Fibroblast of skin of left quadriceps (primary cell): ENCODE measurements around the gene KCNN3.
A peak's percentile ranks its signal among the peaks of the same experiment; 100 is the strongest.
"Not testable (repeated sequence)": the region's sequence is repeated elsewhere in the genome, so short reads cannot be mapped to it uniquely, and the experiment has no call there.

Source experiments
- DNase-seq, 2 experiments: peaks; one replicate each; pipeline ENCODE4 v3.0.0-alpha.2; 2013; ENCODE audit warnings: low read depth in 2 of 2

KCNN3 gene

DNA sequence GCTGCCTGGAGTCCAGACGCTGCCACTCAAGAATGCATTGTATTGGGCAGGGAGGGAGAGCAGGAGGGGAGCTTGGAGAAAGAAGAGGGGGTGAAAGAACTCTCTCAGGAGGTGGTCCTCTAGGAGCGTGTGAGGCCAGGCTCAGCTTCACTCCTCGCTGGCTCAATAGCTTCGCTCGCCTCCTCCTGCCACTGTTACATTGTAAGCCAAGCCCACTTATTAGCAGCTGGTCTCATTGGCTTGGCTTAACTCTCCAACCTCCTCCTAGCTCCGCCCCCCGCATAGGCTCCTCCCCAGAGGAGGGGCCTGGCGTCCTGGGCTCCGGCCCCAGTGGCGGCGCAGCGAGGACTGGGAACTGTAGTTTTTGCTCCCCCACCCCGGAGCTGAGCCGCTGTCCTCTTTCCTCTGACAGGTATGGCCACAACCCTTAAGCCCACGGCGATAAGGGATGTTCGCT lies at the start of gene KCNN3:
TSS of gene KCNN3 (minus strand) at position 167 of the 457 bp plus-strand sequence. CDS start 317 bp downstream, outside the sequence.
- DNase-seq = peak; percentile 76 to 81

DNA sequence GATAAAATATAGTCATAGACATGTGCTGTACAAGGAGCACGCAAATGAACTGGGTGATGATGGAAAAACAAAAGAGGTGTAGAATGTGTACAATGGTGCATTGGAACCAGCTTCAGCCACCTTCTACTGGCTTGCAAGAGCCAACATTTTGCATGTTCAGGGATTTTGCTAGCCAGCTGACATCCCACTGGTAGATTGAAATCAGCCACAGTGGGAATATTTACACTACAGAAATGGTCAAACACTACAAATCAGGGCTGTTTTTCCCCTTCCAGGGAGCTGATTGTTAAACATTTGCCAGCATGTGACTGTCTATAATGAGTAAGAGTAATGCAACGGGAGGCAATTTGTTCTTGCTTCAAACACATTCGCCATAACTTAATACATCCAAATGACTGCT lies 43.2 kb upstream of the KCNN3 start:
- no peak for DNase-seq

DNA sequence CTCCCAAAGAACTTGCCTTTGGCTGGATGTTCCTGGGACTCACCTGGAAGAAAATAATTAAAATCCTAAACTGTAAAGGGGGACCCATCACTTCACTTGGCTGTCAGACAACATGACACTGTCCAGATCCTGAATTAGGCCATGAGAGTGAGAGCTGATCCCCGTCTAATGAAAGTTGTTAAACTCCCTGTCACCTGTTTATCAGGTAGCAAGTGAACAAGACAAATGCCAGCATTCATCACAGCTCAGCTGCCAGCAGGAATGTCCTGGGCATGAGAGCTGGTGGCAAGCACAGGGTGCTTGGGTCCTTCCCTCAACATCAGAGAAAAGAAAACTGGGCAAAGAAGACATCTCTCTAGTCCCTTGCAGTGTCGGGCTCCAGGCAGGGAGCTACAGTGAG lies 42.7 kb upstream of the KCNN3 start:
- DNase-seq = no peak

DNA sequence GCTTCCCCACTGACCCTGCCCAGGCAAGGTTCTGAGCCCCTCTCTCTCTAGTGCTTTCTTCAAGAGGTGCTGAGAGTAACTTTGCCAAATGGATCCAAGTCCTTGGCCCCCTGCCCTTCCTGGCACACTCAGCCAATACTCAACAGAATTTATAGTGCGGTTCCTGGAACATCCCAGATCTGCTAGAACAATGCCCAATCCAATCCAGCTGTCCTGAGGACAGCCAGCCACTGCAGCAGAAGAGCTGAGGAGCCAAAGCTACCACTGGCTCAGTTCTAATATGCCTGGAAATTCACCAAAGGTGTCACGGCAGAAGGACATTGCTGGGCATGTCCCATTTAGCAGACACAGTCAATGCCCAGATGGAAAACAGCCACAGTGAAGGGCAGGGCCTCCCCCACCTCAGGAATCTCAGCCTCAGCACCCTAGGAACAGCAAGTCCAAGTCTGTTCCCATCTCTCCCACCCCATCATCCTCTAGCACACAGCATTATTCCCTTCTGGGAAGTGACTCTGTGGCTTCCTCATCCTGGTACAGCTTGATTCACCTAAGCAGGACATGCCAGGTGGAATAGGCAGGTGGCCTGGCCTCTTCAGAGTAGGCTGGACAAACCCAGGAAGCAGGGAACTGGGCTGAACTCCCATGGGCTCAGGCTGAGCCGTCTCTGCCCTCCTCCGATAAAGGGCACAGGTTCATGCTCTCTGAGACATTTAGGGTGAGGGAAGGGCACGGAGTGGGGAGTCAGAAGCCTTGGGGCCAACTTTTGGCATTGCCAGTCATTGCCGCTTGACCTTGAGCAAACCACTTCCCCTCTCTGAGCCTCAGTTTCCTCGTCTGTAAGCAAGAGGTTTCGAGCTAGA lies 41.8 kb upstream of the KCNN3 start:
- DNase-seq = no peak

DNA sequence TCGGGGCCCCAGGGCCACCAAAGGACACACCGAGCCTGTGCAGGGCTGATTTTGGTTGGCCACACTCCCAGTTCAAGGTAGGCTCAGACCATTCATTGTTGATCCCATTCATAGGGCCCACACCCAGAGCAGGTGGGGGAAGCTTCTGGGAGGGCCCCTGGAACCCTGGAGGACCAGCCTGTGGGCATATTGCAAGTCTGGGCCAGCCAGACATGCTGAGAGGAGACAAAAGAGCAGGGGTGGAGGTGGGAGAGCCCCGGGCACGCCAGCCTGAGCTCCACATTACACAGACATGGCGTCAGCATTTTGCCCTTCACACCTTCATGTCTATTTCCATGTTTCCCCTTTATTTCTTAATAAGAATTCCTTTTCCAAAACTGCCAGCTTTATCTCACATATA lies 40.8 kb upstream of the KCNN3 start:
- DNase-seq = no peak

DNA sequence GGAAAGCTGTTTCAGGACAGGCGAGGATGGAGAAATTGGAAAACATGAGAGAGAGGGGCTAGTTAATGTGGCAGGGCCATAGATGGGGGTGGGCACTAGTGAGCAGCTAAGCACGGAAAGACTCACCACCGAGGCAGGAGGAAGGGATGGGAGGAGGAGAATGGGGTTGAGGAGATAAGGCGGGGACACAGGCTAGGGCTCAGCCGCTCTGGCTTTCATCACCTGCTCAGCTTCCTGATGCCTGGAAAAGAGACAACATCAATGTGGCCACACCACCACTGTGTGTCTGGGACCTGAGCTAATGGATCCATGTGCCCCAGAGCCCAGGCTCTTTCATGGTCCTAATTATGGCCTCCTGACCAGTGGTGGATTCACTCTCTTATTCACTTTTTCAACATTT lies 38.9 kb upstream of the KCNN3 start:
- no peak for DNase-seq

DNA sequence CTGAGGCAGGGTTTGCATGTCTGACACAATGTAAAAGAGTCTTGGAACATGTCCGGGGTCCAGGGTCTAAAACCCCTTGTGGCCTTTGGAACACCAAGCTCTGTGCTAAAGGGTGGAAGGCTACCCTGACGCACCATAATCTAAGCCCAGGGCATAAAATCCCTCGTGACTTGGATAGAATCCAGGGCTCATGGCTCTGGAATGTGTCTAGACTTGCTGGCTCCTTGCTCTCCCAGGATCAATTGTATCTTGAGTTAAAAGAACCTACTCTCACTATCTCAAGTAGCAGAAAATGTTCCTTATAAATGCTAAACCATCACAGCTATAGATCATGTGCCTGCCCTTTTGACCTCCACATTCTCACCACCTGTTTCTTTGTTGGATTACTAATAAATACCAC lies 38.0 kb upstream of the KCNN3 start:
- DNase-seq = not testable (repeated sequence)

DNA sequence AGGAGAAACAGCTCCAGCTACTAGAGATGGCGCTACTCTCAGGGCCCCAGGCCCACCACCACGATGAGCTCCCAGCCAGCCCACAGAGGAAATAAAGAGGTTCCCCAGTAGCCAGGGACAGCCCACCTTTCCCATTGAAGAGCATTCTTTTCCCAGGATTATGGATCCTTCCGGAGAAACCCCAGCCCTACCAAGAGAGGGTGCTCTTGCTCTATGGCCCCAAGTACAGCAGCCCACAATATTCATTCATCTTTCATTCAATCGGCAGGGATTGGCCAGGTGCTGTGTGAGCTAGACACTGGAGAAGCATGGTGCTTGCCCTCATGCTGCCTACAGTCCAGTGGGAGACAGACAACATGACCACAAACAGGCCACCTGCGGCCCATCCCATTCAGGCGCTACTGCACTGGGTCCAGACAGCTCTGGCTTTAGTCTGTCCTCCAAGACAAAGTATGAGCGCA lies 36.6 kb upstream of the KCNN3 start:
- no peak for DNase-seq

DNA sequence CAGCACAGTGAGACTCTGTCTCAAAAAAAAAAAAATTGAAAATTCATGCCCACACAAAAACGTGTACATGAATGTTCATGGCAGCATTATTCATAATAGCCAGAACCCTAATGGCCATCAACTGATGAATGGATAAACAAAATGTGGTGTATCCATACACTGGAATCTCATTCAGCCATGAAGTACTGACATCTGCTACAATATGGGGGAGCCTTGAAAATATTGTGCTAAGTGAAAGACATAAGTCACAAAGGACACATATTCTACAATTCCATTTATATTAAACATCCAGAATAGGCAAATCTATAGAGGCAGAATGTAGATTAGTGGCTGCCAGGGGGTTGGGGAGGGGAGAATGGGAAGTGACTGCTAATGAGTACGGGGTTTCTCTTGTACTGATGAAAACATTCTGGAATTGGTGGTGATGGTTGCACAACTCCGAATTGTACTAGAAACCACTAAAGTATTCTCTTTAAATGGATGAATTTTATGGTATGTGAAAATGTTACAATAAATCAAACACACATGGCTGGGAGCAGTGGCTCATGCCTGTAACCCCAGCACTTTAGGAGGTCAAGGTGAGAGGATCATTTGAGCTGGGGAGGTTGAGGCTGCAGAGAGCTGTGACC lies 33.0 kb upstream of the KCNN3 start:
- DNase-seq = peak in 1 of 2 experiments; percentile 11

DNA sequence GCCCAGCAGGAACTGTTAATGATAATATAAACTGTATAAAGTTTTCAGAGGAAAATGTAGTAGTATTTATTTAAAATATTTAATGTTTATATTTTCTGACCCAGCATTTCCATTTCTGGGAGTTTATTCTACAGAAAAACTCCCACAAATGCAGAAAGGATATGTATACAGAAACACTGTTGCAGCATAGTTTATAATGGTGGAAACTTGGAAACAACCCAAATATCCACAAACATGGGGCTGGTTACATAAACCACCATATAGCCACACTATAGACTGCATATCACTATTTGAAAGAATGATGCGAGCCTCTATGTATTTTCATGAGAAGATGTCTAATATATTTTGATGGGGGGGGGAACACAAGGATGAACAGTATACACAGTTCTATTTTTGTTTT lies 31.5 kb upstream of the KCNN3 start:
- DNase-seq = no peak

DNA sequence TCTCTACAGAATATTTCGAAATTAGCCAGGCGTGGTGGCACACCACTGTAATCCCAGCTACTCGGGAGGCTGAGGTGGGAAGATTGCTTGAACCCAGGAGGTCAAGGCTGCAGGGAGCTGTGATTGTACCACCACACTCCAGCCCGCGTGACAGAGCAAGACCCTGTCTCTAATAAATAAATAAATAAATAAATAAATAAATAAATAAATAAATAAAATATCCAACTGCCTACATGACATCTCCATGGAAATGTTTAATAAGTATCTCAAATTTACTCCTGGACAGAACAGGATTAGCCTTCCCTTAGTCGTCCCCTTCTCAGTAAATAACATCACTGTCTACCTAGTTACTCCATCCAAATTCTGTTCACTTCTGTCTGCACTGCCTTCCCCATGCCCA lies 29.0 kb upstream of the KCNN3 start:
- no peak for DNase-seq

DNA sequence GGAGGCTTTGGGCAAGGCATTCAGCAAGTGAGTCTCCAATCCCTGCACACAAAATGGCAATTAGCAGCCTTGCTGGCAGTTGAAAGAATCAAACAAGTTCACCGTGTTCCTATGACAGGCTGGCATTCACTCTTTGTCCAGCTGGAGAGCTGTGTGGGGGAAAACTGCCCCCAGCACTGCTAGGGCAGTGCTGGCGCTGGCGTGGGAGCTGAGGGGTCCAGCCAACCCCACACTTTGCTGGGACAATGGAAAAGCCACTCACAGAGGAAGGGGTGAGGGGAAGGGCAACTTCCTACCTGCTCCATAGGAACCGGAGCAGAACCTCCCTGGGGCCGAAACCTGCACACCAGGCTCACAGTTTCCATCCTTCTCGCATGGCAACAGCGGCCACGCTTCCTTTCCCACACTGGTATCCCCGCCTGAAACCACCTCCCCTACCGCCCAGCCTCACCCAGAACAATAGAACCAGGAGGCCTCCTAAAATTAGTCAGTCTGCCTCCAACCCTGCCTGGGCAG lies 26.7 kb upstream of the KCNN3 start:
- no peak for DNase-seq

DNA sequence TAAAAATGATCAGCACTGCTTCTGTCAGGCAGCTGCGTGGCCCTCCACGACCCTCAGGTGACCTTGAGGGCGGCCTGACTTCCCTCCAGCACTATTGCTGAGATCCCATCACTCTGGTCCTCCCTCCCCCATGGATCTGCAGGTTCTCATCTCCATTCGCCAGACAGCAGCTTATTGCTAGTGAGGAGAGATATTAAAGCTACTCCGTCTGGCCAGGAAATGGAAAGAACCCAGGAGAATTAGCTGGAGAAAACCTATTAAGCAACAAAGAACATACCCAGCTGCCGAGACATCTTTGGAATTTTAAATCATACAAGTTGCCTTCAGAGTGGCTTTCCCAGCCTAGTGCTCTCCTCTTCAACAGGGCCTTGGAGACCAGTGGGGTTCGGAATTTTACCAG lies 25.7 kb upstream of the KCNN3 start:
- no peak for DNase-seq

DNA sequence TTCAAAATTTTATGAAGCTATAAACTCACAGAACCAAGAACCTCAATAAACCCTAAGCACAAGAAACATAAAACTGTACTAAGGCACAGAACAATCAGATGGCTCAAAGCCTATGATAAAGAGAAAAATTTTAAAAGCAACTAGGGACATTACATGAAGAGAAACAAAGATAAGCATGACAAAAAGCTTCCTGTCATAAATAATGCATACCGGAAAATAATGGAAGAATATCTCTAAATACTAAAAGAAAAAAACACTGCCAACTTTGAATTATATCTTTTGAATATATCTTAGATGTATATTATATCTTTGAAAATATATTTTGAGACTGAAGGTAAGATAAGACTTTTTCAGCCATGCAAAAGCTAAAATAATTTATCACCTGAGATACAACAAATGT lies 21.4 kb upstream of the KCNN3 start:
- no peak for DNase-seq

DNA sequence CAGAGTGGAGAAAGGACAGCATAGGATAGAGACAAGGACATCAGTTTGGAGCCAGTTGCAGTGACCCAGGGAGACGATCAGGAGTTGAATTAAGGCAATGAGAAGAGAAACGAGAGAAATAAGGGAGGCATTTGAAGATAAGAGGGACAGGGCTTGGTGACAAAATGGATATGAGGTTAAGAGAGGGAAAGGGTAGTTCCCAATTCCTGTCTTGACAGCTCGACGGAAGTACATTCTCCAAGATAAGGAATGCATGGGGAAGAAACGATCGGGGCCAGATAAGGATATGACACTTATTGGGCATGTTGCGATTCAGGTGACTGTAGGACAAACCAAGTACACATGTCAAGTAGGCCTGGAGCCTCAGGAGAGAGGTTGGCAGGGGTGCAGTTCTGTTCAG lies 18.7 kb upstream of the KCNN3 start:
- no peak for DNase-seq

DNA sequence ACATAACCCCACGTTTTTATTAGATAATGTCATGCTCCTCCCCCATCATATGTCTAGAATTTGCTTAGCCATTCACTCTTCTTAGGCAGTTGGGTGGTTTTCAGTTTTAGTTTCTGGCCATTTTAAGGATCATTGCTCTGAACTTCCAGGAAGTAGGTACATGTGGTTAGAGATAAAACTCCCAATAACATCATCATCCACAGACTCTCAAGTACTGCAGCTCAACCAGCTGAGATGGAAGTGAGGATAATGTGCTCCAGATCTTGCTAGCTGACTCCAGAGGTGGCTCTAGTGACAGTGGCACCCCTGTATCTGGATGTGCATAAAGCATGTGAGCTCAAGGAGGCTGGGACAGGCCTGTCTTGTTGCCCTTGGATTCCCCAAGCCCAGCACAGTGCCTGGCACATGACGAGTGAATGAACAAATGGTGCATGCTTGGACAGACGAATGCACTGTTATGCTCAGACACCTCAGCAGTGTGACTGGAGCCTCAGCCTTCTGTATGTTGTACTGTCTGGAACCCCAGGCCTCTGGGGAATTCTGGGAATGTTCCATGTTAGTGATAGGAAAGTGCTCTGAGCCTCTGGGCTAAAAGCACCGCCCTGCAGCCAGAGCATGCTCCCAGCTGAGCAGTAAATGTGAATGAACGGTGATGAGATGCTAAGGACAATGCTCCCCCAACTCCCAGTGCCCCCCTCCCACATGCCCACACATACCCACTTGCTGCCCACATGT lies 16.4 kb upstream of the KCNN3 start:
- no peak for DNase-seq

DNA sequence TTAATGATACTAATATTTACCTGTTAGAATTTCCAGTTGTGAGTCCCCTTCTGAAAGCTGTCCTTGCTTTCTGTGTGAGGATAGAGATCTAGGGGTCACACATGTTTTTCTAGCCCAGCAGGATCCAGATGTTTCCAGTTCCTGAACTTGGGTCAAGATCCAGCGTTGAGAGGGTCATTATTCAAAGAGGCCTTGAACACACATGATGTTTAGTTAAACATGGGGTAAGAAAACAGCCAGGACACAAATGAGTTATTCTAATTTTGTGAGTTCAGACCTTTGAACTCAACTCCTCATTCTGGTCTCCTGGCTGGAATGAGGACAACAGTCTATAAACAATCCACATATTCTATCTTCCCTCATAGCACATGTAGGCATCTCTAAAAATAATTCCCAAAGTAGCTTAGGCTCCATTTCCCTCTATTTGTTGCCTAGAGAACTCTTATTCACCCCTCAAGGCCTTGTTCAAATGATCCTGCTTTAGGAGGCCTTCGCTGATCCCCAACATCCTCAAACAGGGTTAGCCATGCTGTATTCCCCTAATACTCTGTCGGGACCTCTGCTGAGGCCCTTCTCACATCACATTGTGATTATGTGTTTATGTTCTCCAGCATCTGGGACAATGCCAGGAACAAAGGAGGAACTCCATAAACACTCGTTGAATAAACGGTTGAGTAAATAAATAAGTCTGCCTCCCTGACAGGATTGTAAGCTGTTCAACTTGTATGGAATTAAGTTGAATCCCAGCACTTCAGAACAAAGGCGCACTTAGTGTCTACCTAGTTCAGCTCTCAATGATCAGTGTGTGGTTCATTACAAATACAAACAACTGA lies 15.0 kb upstream of the KCNN3 start:
- DNase-seq = no peak

DNA sequence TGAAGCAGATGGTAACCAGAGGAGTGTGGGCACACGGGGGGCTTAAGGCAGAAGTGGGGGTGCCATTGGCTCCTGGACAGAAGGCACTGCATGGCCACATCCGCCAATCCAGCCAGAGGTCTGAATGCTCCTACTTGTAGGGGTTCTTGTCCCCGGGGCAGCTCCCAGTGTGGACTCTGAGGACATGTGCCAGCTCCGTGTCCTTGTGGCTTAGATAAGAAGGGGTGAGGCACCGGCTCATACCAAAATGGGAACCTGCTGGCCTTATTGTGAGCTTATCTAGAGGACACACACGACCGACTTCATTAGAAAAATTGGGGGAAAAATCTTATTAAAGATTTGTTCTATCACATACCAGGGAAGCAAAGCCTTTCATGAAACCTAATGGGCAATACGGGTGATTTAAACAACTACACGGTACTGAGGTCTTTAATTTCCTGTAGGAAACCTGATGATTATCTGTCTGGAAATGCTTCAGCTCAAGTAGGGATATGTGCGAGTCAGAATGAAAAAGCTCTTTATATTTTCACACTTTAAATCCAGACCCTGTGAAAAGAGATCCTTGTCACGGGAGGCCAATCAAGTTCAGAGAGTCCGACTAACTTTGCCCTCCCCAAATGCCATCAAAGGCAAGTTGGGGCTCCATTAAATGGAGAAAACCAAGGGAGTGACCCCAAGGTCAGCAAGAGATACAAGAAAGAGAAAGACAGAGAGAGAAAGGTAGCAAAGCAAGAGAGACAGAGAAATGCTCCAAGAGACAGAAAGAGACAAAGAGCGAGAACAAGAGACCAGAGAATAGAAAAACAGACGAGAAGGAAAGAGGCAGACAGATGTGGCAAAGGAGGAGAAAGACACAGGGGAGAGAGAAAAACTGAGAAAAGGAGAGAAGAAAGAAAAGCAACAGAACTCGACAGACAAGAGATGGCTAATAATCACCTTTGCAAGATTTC lies 14.1 kb upstream of the KCNN3 start:
- no peak for DNase-seq

DNA sequence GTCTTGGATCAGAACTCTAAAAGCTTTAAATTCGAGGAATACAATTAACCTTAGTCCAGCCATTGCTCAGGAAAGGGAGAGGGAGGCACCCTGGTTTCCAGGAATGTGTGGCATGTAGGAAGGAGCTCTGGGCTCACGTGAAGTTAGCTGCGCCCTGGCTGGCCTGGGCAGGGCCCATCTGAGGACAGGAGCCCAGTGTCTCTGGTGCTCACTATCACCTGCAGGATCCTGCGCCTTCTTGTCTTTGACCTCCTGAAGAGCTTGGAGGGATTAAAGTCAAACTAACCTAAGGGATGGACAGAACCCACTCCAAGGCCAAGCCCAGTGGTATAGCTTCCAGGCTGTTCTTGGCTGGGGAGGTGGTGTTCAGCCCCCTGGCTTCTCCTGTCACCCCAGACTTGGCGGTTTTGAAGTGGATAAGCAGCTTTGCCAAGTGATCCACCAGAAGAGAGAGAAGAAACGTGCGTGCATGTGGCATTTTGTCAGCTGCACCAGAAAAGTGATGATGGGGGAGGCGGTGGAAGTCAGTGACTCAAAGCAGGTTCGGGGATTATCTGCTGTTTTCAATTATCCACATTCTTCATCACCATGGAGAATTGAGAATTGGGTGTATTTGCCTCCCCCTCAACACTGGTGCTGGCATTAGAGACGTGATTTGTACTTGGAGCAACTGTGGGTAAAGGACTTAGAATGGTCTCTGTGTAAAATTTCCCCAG lies 11.9 kb upstream of the KCNN3 start:
- peak in 1 of 2 experiments; percentile 7 for DNase-seq

DNA sequence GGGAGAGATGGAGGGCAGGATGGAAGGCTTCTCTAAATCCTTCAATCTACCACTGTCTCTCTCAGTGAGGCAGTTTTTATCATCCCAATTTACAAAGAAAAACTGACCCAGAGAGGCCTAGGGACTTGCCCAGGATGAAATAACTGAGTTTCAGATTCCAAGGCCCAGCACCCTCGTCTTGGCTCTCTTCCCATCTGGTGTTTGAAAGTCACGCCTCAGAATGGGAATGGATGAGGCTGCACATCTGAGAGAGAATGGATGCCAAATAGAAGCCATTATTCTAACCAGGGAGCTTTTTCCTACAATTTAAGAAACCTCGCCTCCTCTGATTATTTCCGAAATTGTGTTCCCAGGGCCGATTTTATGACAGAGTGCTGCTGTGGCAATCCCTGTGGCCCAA lies 10.6 kb upstream of the KCNN3 start:
- no peak for DNase-seq
